Neural crest cell (in vitro differentiated cells): ENCODE results near the gene JAGN1. TPM values are rescaled to one million over a fixed set of nuclear protein-coding genes. Genes with fewer than 3 reads are reported as not detected.

Experiments
- DNase-seq: peaks from one replicate; pipeline ENCODE4 v3.0.0; 2021; ENCODE audit warnings: low read depth, mixed read lengths, low spot score
- H3K27ac Mint-ChIP-seq: one replicate; pipeline ENCODE4 v1.8.0; 2021; ENCODE audit warnings: mild to moderate bottlenecking, mixed read lengths; ENCODE audit not compliant: unreplicated experiment
- H3K27me3 Mint-ChIP-seq: 2 replicates; pipeline ENCODE4 v1.8.0; 2021; ENCODE audit warnings: low read depth, mild to moderate bottlenecking, mixed read lengths
- H3K36me3 Mint-ChIP-seq: 2 replicates; pipeline ENCODE4 v1.8.0; 2021; ENCODE audit warnings: low read depth, mild to moderate bottlenecking, mixed read lengths
- H3K4me1 Mint-ChIP-seq: 2 replicates; pipeline ENCODE4 v1.8.0; 2021; ENCODE audit warnings: mixed read lengths
- H3K4me3 Mint-ChIP-seq: one replicate; pipeline ENCODE4 v1.8.0; 2021; ENCODE audit warnings: mild to moderate bottlenecking, mixed read lengths
- H3K9me3 Mint-ChIP-seq: 2 replicates; pipeline ENCODE4 v1.8.0; 2021; ENCODE audit warnings: mixed read lengths
- CTCF ChIP-seq: fragments of 200-600 bp; sonication (generic); conservative IDR thresholded peaks from 2 replicates; pipeline ENCODE4 v1.5.0; 2021; ENCODE audit warnings: antibody characterized with exemption, mild to moderate bottlenecking
- total RNA-seq: library from RNA; stranded (reverse); gene quantifications from 2 replicates; pipeline ENCODE4 v1.2.1, GENCODE V29; 2021

The JAGN1 gene
- total RNA-seq, 1 donor from 2014 or later: 41.1 TPM

- Mint-ChIP-seq H3K9me3 (no peaks in the 10 kb centered on the region), H3K36me3 (no peaks in the 10 kb centered on the region), H3K4me1 (peaks cover 34% of the 10 kb centered on the region), H3K4me3 (peak overlapping the region; percentile 93), H3K27ac (no peak overlapping the region), H3K27me3 (no peaks in the 10 kb centered on the region)
- DNase-seq: no peak
- TF ChIP-seq CTCF: no peak
These were observed 42.1 kb downstream of the JAGN1 start for GRCh38 chr3:9932535-9932842.

GRCh38 chr3:9932843-9933560 lies 42.6 kb downstream of the JAGN1 start:
- TF ChIP-seq CTCF: peak; percentile 73
- no peaks in the 10 kb centered on the region for H3K9me3 Mint-ChIP-seq
- H3K27me3 Mint-ChIP-seq: no peaks in the 10 kb centered on the region
- H3K4me3 Mint-ChIP-seq: peak overlapping the region; percentile 93
- H3K27ac Mint-ChIP-seq: no peak overlapping the region
- peak; percentile 64 for DNase-seq
- H3K4me1 Mint-ChIP-seq: peaks cover 34% of the 10 kb centered on the region
- H3K36me3 Mint-ChIP-seq: no peaks in the 10 kb centered on the region

- H3K36me3 Mint-ChIP-seq: no peaks in the 10 kb centered on the region
- peak within 1 kb of the TSS; percentile 93 for H3K4me3 Mint-ChIP-seq
- peak within 1 kb of the TSS; percentile 83 for H3K27ac Mint-ChIP-seq
- TF ChIP-seq CTCF: no peak
- no peaks in the 10 kb centered on the region for H3K9me3 Mint-ChIP-seq
- peak; percentile 87 for DNase-seq
- peaks cover 34% of the 10 kb centered on the region for H3K4me1 Mint-ChIP-seq
- H3K27me3 Mint-ChIP-seq: no peaks in the 10 kb centered on the region
These were observed 43.3 kb downstream of the JAGN1 start, which contains the start of gene CRELD1 for GRCh38 chr3:9933561-9934234. TSS of gene CRELD1 (plus strand) at chr3:9933834. CDS start at chr3:9934439, 605 bp downstream.

GRCh38 chr3:9934235-9934621 lies 43.8 kb downstream of the JAGN1 start:
- peak; percentile 42 for TF ChIP-seq CTCF
- H3K9me3 Mint-ChIP-seq: no peaks in the 10 kb centered on the region
- peaks cover 35% of the 10 kb centered on the region for H3K4me1 Mint-ChIP-seq
- H3K27me3 Mint-ChIP-seq: no peaks in the 10 kb centered on the region
- H3K27ac Mint-ChIP-seq: no peak overlapping the region
- DNase-seq: no peak
- H3K4me3 Mint-ChIP-seq: peak overlapping the region; percentile 93
- no peaks in the 10 kb centered on the region for H3K36me3 Mint-ChIP-seq

GRCh38 chr3:9934993-9935392 lies 44.6 kb downstream of the JAGN1 start:
- H3K27me3 Mint-ChIP-seq: no peaks in the 10 kb centered on the region
- no peaks in the 10 kb centered on the region for H3K36me3 Mint-ChIP-seq
- no peaks in the 10 kb centered on the region for H3K9me3 Mint-ChIP-seq
- TF ChIP-seq CTCF: no peak
- H3K27ac Mint-ChIP-seq: no peak overlapping the region
- H3K4me1 Mint-ChIP-seq: peaks cover 31% of the 10 kb centered on the region
- no peak for DNase-seq
- H3K4me3 Mint-ChIP-seq: peak overlapping the region; percentile 93
